Cardiac septum (tissue), 1 donor: ENCODE measurements around the gene C12orf50. TPM values are rescaled to one million over a fixed set of nuclear protein-coding genes. Genes with fewer than 3 reads are reported as not detected.
A peak's percentile ranks its signal among the peaks of the same experiment; 100 is the strongest.
"Not testable (repeated sequence)": the region's sequence is repeated elsewhere in the genome, so short reads cannot be mapped to it uniquely, and the experiment has no call there.

Experiments used
- DNase-seq: peaks from one replicate; pipeline ENCODE4 v3.0.0-alpha.2; 2020; ENCODE audit warnings: low spot score
- intact Hi-C: fragments of 100-400 bp; cut with DNase I; formaldehyde crosslinking; loops from one replicate; pipeline ENCODE4 v1.14.0; 2022
- long read RNA-seq: library from polyadenylated mRNA; unstranded; transcript quantifications from one replicate; pipeline ENCODE4 v2.0.0, GENCODE V29; 2021
- total RNA-seq: library from RNA; stranded (reverse); fragmentation: NEBNext Ultra II Directional; extraction: Animal tissue kit (Norgen Biotek cat#: 25700); gene quantifications from one replicate; pipeline ENCODE4 v1.2.1, GENCODE V29; 2021
- donor health status: DM: no; HTN: no; CAD: no.

Gene C12orf50, protein sequence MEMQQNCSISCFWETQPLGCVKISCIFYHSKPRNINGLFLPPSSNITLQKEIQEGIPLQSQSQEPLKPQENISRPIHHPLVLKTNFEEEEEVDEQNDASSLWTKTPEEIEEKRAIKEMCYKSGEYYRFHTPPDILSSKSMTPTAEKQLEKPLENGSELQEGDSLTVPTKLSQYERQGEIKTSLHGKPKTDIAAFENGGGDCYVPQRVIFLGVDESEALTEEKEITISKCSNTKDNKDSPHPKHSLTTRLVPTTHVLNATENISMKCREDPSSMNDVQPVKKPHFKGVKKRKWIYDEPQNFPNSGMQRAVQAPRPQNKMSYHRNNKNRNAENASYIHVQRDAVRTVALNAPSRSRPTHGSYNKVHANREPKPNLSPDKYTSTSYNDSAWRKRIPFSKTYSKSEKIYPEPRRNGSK
- 0.05 TPM for total RNA-seq
- long read RNA-seq = 0 reads

DNA sequence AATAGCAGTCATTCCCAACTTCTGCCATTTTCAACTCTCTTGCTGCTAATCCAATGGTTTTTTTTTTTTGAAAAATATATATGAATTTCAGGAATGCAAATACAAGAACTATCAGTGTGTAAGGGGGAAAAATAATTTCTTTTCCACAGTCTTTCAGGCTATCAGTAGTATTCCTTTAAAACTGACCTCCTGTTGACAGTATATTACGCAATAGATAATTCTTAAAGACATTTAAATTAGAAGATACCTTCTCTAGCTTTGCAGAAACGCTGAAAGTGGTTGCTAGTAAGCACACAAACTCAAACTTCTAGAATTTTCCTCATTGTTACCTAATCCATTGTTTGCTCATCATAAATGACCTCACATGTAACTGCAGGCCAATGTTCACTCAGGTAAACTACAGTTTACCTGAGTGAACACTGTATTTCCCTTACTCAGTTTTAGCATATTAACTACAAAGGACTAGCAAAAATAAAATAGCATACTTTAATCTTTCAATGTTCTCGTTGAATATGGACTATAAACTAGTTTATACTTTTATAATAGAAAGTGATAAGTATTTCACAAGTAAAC is at the start of gene C12orf50:
Gene C12orf50, minus strand, starts transcription at position 309 of the 573 bp plus-strand sequence. CDS start 2,439 bp downstream, outside the sequence.
- no peak for DNase-seq
- intact Hi-C loops = no loop called here

DNA sequence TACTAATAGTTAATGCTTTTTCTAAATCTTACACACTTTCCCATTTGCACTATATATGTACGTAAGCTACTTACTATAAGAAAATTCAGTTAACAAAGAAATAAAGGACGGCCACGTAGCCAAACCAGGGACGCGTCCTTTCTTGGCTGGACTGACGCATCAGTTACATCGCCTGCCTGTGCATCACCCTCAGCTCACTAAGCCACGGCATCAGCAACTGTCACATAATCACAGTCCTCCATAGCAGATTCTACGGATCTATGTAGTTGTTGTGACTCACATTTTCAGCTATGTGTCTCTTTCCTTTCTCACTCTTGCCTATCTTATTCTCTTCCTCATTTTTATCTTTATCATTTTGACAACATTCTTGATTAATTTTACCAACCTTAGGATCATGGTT is 38.1 kb upstream of the C12orf50 start:
- no peak for DNase-seq
- intact Hi-C loops = no loop called here

DNA sequence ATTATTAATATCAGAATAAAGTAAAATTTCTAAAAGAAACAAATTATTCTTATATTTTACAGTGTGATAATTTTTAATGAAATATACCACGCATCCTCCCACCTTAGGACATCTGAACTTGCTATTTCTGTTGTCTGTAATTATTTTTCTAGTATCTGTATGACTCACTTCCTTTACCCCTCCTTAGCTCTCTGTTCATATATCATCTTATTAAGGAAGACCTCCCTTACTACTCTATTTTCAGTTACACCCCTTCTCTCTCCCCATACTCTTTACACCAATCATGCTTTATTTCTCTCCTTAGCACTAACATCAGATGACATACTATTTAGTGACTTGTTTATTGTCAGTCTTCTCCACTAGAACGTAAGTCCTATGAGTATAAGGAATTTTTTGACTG is 34.2 kb upstream of the C12orf50 start:
- DNase-seq = no peak
- intact Hi-C loops = no loop called here

DNA sequence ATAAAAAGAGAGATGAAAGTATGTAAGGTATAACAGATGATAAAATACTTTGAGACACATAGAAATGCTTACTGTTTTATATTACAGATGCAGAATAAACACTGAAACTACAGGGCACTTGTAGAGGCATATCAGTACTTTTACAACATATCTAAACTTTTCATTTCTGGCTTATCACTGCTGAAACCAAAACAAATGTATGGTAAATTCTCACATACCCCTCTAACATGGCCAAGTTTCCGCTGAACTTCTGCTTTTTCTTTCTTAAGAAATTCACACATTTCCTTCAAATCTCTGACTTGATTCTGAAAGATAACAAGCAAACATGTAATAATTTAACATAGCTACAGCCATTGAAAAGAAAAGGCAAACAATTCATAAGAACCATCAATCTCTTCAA is 33.3 kb upstream of the C12orf50 start:
- intact Hi-C loops = no loop called here
- DNase-seq = no peak

DNA sequence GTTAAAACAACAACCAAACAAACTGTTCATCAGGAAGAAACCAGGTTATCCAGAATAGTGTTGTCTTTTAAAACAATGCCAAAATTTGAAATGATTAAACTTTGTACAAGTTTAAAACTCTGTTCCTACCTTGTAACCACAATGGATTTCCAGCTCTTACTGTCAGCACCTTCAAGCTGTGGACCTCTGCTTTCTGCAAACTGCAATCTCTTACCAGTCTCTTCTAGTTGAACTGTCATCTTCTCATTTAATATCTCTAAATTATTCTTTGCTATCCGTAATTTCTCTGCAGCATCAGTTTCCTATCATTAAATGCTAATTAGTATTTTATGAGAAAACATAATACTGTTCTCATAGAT is 29.5 kb upstream of the C12orf50 start:
- intact Hi-C loops = no loop called here

DNA sequence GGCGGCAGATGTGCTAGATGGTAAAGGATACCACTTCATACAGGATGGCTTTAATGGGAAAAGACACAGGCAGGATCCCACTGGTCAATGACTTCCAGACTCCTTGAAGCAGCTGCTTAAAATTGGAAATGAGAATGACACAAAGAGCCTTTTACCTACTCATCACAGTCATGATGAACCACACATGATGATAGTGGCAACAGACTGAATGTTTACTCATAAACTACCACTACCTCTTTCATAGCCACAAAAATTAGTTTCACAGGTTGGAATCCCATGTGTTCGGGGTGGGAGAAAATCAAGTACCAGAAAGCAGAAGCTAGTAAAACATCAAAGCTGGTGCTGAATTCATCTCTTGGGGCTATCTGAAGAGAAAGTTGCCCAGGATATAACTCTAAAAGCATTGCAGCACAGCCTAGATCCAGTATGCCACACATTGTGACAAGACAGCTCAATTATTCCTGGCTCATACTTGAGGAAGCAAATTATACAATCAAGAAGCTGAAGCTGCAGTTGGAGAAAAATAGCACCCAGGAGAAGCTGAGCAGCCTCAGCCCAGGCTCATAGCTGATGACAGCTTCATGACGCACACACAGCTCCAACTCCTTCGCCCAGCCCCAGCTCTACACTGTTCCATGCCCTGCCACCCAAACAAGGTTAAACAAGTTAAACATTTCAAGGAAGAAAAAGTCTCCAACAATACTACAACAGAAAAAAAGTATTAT is 29.0 kb upstream of the C12orf50 start:
- intact Hi-C loops = no loop called here
- DNase-seq = no peak

More for the DNA sequence above, 29.5 kb upstream of the C12orf50 start:
- no peak for DNase-seq

DNA sequence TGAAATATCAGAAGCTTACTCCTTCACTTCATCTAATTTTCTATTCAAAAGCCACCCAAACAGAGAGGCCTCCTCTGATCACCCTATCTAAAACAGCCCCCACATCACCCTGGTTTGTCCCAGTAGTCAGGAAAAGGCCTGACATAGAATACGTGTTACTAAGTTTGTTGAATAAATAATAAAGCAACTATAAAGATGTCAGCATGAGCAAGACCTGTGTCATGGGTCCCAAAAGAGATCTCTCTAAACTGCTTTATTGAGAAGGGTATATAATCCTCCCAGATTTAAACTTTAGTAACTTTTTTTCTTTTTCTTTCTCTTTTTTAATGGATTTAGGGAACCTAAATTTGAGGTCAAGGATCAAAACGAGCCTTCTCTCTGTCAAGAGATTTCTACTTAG is 27.4 kb upstream of the C12orf50 start:
- intact Hi-C loops = no loop called here
- no peak for DNase-seq

DNA sequence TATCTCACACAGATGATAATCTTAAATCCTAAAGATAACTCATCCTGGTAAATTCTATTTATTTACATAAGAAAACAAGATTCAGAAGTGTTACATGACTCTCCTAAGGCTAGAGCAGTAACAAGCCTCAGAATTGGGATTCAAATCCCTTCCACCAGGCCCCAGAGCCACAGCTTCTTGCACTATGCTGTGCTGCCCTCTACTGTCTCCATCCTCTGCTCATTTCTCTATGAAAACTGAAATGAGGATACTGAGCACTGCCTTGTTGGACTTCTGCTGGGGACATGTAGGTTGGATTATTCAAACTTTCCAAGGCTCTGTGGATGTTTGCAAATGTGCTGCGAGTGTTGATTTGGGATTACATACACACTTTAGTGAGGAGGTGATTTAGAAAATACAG is 23.5 kb upstream of the C12orf50 start:
- intact Hi-C loops = no loop called here
- no peak for DNase-seq

DNA sequence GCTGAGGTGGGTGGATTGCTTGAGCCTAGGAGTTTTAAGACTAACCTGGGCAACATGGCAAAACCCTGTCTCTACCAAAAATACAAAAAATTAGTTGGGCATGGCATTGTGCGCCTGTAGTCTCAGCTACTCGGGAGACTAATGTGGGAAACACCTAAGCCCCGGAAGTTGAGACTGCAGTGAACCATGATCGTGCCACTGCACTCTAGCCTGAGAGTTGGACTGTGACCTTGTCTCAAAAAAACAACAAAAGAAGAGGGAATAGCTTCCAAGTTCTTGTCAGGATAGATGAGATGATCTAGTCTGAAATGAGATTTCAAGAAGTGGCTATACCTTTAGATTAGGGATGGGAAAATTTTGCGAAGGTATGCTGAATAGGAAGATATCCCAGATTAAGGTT is 14.8 kb upstream of the C12orf50 start:
- intact Hi-C loops = no loop called here
- no peak for DNase-seq

DNA sequence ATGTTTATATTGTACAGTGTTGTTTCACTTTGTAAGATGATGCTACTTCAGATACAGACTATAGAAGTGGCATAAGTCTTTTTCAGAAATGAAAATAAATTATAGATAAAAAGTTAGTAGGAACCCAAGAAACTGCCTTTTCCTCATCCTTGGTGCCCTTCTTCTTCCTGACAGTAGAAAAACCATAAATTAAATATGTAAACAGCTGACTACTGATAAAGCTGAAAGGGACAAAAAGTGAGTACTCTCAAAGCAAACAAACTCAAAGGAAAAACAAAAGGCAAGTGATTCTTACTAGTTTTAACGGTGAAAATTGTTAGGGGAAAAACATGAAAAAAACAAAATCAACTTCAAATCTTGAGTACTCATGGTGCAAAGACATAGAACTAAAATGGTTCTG is 8.6 kb upstream of the C12orf50 start:
- DNase-seq = no peak
- intact Hi-C loops = no loop called here

DNA sequence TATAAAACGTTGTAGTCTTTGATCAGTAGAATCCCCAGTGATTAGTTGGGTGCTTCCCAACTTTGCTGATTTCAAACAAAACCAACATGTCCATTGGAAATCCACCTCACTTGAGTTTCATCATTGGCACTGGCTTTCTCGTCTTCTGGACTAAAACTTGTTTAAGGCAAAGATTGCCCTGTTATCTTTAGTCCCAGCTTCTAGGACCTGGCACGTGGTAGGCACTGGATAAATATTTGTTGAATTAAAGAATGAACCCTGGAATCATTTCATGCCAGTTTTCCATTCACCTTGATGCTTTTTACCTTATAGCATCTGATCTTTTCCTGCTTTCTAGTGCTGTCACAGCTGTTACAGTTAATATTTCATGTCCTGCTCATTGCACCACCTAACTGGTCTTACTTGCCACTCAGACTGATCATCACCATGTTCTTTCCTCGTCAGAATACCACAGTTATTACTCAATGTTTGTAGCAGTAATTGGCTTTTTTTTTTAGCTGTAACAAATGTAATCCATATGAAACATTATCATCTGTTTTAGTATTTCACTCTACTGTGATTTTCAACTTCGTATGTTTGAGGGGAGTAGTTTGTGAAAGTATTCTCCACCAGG is 7.3 kb upstream of the C12orf50 start:
- intact Hi-C loops = no loop called here
- DNase-seq = no peak

DNA sequence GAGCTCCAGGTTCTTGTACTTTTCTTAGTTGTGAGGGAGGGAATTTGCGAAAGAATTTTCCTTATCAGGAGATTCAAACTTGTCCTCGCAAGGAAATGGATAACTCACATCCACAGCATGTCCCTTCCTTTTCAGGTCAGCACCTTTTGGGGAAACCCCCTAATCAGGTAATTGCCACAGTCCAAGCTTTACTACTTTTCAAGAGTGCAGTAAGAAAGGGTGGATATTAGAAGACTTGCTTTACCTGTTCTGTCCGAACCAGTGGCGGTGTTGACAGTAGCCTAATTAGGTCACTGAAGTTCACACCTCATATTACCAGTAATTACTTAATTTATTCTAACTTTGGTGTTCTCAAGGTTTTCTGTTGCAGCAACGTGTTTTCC is 6.7 kb upstream of the C12orf50 start:
- no peak for DNase-seq
- intact Hi-C loops = no loop called here

DNA sequence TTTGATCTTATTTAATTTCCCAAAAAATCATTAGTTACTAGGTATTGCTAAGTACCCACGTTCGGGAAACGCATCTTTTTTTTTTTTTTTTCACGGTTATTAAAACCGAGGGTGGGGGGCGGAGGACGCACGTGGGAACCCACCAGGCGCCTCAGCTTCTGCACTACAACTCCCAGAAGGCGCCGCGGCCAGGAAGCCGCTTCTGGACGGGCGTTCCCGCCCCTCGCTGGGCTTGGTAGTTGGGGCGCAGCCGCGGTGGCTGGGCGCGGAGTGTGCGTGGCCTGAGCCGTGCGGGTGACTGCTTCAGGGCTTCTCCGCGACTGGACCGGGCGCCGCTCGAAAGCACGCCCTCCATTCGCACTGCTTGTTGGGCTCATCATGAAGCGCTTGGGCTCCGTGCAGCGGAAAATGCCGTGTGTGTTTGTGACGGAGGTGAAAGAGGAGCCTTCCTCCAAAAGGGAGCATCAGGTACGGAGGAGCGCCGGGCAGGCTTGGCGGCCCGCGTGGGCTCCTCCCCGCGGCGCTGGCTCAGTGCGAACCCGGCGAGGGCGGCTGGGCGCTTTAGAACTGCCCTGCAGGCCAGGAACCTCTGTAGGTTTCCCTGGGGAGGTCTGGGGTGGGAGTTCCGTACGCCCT is 6.2 kb upstream of the C12orf50 start:
- intact Hi-C loops = no loop called here
- peak; percentile 95 for DNase-seq

DNA sequence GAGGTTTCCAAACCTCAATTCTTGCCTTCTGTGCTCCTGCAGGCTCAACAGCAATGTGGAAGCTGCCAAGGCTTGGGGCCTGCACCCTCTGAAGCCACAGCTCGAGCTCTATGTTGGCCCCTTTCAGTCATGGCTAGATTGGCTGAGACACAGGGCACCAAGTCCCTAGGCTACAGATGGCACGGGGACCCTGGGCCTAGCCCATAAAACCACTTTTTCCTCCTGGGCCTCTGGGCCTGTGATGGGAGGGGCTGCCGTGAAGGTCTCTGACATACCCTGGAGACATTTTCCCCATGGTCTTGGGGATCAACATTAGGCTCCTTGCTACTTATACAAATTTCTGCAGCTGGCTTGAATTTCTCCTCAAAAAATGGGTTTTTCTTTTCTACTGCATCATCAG is 2.0 kb upstream of the C12orf50 start:
- DNase-seq, intact Hi-C loops: not testable (repeated sequence)

DNA sequence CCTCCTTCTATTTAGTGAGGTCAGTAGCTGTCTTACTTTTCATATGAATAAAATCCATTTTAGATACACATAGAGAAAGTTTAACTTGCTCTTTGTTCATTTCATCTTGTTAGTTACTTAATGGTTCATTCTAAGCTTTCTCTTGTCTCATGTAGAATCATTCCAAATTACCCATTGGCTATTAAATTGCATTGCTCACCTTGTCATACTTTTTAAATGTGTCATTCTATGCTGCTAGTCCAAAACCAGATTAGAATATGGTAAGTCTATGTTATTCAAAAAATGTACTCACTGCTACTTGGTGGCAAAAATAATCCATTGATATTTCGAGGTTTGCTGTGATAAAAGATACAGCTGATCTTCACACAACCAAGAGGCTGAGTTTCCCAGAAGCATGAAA is 3.0 kb downstream of the C12orf50 start:
- DNase-seq = no peak
- intact Hi-C loops = no loop called here

DNA sequence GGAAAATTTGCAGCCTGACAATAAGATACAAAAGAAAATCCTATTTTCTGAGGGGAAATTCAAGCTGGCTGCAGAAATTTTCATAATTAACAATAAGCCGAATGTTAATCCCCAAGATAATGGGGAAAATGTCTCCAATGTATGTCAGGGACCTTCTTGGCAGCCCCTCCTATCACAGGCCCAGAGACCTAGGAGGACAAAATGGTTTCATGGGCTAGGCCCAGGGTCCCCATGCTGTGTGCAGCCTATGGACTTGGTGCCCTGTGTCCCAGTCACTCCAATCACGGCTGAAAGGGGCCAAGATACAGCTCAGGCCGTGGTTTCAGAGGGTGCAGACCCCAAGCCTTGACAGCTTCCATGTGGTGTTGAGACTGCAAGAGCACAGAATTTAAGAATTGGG is 11.2 kb downstream of the C12orf50 start:
- DNase-seq = no peak
- intact Hi-C loops = no loop called here

DNA sequence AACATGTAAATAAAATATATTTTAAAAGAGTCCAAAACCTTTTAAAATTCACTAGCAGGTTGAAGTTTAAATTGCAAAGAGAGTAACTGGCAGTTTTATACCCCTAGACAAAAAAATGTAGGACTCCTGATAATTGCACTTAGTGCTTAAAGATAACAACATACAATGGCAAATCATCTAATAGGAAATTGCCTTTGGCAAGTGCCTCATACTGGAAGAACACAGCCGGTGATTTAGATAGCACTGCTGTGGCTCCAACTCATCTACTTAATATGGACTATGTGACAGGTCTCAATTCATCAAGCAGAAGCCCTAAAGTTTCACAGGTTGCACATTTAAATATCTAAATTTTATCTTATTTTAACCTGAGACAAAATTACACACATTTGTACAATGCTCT is 13.4 kb downstream of the C12orf50 start:
- intact Hi-C loops = no loop called here
- DNase-seq = no peak

DNA sequence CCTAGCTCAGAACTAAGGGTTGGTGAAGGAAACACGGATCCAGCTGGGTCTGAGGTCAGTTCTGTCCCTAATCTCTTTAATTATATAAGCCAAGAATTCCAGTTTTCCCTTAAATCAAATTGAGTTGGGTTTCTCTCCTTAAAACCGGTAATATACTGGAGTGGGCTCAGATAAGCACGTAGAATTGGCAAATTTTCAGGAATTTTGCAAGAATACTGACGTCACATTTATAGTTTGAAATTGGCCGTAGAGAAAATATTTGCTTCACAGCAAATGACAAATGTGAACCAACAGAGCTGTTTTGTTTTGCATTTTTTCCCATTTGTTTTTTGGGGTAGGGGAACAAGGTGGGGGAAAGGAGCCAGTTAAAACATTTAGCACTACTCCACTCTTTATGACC is 17.4 kb downstream of the C12orf50 start:
- intact Hi-C loops = no loop called here
- DNase-seq = no peak

DNA sequence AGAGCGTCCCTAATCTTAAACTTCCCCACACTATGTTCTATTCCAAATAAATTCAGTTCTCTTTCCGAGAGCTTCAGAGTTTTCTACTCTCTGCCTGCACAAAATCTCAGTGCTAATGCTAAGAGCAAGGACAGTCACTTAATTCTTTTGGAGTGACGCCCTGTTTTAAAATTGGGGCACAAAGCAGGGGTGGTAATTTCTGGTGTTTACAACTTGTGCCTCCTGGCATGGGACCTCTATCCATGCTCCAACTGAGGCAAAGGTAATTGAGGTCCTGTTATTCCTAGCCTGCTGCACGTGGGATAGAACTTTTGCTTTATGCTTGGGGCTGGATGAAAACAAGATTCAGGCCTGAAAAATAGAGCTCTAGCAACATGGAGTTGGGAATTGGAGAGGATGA is 22.9 kb downstream of the C12orf50 start:
- intact Hi-C loops = no loop called here
- no peak for DNase-seq

DNA sequence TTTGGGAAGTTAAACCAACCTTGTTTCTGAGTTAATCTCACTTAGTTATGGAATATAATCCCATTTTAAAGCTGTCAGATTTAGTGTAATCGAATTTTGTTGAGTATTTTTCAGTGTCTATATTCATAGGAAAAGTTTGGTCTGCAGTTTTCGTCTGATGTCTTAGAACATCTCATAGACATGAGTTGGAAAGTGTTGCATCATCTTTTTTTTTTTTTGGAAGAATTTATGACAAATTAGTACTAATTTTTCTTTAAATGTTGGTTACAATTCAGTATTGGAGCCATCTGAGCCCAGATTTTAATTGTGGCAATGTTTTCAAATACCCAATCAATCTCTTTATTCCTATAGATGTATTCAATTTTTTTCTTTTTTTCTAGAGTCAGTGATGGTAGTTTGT is 27.9 kb downstream of the C12orf50 start:
- intact Hi-C loops = no loop called here
- no peak for DNase-seq
